HepG2 (cell line): ENCODE data around the gene RCHY1.
"Not testable (repeated sequence)": the region's sequence is repeated elsewhere in the genome, so short reads cannot be mapped to it uniquely, and the experiment has no call there.

ENCODE experiments used
- BHLHE40 ChIP-seq: IDR thresholded peaks from 2 replicates; pipeline ENCODE4 v1.6.1; 2011; ENCODE audit warnings: low read length, improper control_type of control experiment
- ERF ChIP-seq: IDR thresholded peaks from 2 replicates; pipeline ENCODE4 v1.6.1; 2018; ENCODE audit warnings: missing biosample characterization, missing genetic modification reagents
- EZH2 ChIP-seq: conservative IDR thresholded peaks from 2 replicates; pipeline ENCODE4 v1.6.1; 2012; ENCODE audit warnings: mild to moderate bottlenecking, low read depth, low read length, moderate library complexity
- FOSL2 ChIP-seq: sonication (generic); formaldehyde crosslinking; IDR thresholded peaks from 2 replicates; pipeline ENCODE4 v1.4.0; 2020; ENCODE audit warnings: missing genetic modification reagents
- GATA4 ChIP-seq: sonication (generic); IDR thresholded peaks from 2 replicates; pipeline ENCODE4 v1.6.1; 2016; ENCODE audit warnings: antibody characterized with exemption, low read depth, borderline replicate concordance
- HINFP ChIP-seq: sonication (generic); formaldehyde crosslinking; IDR thresholded peaks from 2 replicates; pipeline ENCODE4 v1.4.0; 2020; ENCODE audit warnings: low read depth, mild to moderate bottlenecking, missing genetic modification reagents
- KMT2B ChIP-seq: IDR thresholded peaks from 2 replicates; pipeline ENCODE4 v1.6.1; 2016; ENCODE audit warnings: missing genetic modification reagents, missing compliant biosample characterization
- MAX ChIP-seq: IDR thresholded peaks from 2 replicates; pipeline ENCODE4 v1.6.1; 2012; ENCODE audit warnings: inconsistent platforms
- ZBTB49 ChIP-seq: sonication (generic); formaldehyde crosslinking; IDR thresholded peaks from 2 replicates; pipeline ENCODE4 v1.4.0; 2020; ENCODE audit warnings: missing genetic modification reagents, borderline replicate concordance
- ZFP41 ChIP-seq: sonication (generic); formaldehyde crosslinking; IDR thresholded peaks from 2 replicates; pipeline ENCODE4 v1.4.0; 2020; ENCODE audit warnings: mild to moderate bottlenecking, missing genetic modification reagents, borderline replicate concordance
- ZNF543 ChIP-seq: sonication (generic); formaldehyde crosslinking; IDR thresholded peaks from 2 replicates; pipeline ENCODE4 v1.4.0; 2020; ENCODE audit warnings: mild to moderate bottlenecking, missing genetic modification reagents
- TF ChIP-seq, protein P1 (sequence below): sonication (generic); formaldehyde crosslinking; IDR thresholded peaks from 2 replicates; pipeline ENCODE4 v1.5.0; 2020; ENCODE audit warnings: mild to moderate bottlenecking, missing genetic modification reagents, moderate library complexity
- TF ChIP-seq, protein P2 (sequence below): sonication (generic); formaldehyde crosslinking; IDR thresholded peaks from 2 replicates; pipeline ENCODE4 v1.8.0; 2022; ENCODE audit warnings: missing genetic modification reagents, low read depth, mild to moderate bottlenecking, borderline replicate concordance

GRCh38 chr4:75519452-75519851, 5.2 kb upstream of the RCHY1 start:
- TF ChIP-seq, protein P1, sequence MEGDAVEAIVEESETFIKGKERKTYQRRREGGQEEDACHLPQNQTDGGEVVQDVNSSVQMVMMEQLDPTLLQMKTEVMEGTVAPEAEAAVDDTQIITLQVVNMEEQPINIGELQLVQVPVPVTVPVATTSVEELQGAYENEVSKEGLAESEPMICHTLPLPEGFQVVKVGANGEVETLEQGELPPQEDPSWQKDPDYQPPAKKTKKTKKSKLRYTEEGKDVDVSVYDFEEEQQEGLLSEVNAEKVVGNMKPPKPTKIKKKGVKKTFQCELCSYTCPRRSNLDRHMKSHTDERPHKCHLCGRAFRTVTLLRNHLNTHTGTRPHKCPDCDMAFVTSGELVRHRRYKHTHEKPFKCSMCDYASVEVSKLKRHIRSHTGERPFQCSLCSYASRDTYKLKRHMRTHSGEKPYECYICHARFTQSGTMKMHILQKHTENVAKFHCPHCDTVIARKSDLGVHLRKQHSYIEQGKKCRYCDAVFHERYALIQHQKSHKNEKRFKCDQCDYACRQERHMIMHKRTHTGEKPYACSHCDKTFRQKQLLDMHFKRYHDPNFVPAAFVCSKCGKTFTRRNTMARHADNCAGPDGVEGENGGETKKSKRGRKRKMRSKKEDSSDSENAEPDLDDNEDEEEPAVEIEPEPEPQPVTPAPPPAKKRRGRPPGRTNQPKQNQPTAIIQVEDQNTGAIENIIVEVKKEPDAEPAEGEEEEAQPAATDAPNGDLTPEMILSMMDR (CRISPR knock-in tag): not testable (repeated sequence)
- TF ChIP-seq HINFP (CRISPR knock-in tag); ERF (CRISPR knock-in tag); KMT2B; EZH2; ZFP41; ZNF543 (CRISPR knock-in tag); ZBTB49 (CRISPR knock-in tag); GATA4; FOSL2 (CRISPR knock-in tag); BHLHE40; MAX: not testable (repeated sequence)
- TF ChIP-seq, protein P2, sequence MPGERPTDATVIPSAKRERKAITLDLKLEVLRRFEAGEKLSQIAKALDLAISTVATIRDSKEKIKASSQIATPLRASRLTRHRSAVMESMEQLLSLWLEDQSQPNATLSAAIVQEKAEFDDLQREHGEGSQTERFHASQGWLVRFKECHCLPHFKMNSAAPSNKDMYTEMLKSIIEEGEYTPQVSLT: not testable (repeated sequence)
